CD4-positive, alpha-beta T cell treated with Interferon alpha-2 for 1 hour (primary cell): Measurements from ENCODE around the gene RNF34.

ENCODE experiments used
- DNase-seq, 2 donors: peaks; one replicate each; pipeline ENCODE4 v3.0.0-alpha.2; 2020 to 2022

Gene RNF34

DNA sequence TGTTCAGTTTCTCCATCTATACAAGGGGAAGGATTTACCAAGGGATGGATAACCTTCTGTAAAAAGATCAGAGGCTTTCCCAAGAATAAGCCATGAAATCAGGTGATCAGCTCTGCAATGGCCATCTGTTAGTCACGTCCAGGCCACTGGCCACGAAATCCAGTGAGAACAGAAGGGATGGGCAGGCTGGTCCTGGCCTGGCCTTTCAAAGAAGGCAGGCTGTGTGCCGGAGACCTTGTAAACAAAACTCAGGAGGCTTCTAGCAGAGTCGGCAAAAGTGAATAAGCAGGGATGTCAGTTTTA is 68.5 kb downstream of the RNF34 start:
- no peak for DNase-seq

DNA sequence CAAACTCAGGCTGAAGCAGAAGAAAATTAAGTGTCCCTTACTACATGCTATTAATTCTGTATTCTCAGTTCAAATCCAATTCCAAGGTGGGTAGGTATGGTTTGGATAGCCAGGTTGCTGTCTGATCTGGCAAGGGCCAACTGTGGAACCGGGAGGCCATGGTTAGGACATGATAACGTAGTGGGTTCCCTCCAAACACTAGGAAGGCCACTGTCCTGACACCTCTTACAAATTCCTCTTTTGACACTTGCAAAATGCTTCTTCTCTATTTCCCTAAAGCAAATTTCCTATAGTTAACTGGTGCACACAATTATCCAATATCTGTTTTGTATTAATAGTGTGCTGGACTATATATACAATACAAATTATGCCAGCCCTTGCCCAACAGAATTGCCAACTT is 70.8 kb downstream of the RNF34 start:
- DNase-seq, result no peak

DNA sequence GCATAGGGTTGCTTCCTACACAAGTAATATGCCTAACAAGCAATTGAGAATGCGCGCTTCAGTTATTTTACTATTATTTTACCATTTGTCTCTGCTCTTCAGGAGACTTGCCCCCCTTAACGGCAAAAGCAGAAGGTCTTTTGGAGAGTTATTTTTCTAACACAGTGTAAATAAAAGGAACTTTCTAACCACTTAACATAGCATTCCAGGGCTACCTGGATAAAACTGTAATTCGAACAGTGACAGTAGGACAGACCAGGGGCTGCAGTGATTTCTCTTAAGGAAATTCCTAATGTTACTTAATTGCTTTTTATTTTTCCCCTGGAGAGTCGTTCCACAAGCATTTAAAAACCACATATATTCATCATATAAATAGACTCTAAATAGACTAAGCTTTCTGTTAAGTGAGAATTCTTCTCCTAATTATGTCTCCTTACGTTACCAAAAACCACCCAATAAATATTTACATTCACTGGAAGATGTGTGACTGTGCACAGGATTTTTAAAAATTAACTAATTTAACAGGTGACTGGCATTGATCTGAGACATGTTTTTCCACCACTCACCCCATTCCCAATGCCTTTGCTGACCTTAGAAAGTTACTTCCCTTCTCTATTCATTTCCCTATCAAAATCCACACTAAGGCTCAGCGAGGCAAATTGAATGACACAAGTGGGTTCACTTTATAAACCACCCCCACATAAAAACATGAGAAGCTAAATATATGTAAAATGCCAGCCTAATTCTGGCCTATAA is 72.4 kb downstream of the RNF34 start:
- DNase-seq, result no peak
